Panc1 (cell line): Measurements from ENCODE around the gene ATCAY.

ENCODE experiments used
- POLR2AphosphoS5 ChIP-seq: IDR thresholded peaks from 2 replicates; pipeline ENCODE4 v1.6.1; 2012; ENCODE audit warnings: mild to moderate bottlenecking, low read depth, low read length, moderate library complexity
- SIN3A ChIP-seq: IDR thresholded peaks from 2 replicates; pipeline ENCODE4 v1.6.1; 2012; ENCODE audit warnings: low read depth, mild to moderate bottlenecking, low read length, moderate library complexity, borderline replicate concordance; ENCODE audit not compliant: insufficient read depth
- TCF7L2 ChIP-seq: IDR thresholded peaks from 2 replicates; pipeline ENCODE4 v1.6.1; 2011; ENCODE audit warnings: mild to moderate bottlenecking, low read depth, low read length, inconsistent platforms
- TF ChIP-seq, protein P1 (sequence below): fragments of 450-650 bp; IDR thresholded peaks from 2 replicates; pipeline ENCODE4 v1.5.1; 2017; ENCODE audit warnings: mild to moderate bottlenecking
- TF ChIP-seq, protein P2 (sequence below), 2 experiments: IDR thresholded peaks; 2 replicates each; pipeline ENCODE4 v1.6.1; 2011 to 2012; ENCODE audit warnings: low read depth in 2 of 2, control low read depth in 1 of 2, low read length in 1 of 2, mild to moderate bottlenecking in 1 of 2, moderate library complexity in 1 of 2; ENCODE audit not compliant: insufficient read depth in 1 of 2

DNA sequence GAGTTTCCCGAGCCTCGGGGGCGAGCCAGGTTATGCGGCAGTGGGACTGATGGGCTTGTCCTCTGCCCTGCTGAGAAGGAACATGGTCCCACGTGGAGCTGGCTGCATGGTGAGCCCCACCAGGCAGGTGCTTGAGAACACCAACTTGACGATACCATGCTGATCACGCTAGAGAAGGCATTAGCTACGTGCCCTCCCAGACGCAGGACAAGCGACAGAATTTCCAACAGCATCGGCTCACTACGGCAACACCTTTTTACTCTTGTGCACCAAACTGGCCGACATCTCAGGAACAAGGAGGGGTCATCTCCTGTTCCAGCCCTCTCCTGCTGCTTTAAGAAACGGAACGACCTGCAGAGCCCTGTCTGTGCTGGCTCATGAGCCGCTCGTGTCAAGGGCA, 20.0 kb upstream of the ATCAY start:
- TF ChIP-seq, protein P1, sequence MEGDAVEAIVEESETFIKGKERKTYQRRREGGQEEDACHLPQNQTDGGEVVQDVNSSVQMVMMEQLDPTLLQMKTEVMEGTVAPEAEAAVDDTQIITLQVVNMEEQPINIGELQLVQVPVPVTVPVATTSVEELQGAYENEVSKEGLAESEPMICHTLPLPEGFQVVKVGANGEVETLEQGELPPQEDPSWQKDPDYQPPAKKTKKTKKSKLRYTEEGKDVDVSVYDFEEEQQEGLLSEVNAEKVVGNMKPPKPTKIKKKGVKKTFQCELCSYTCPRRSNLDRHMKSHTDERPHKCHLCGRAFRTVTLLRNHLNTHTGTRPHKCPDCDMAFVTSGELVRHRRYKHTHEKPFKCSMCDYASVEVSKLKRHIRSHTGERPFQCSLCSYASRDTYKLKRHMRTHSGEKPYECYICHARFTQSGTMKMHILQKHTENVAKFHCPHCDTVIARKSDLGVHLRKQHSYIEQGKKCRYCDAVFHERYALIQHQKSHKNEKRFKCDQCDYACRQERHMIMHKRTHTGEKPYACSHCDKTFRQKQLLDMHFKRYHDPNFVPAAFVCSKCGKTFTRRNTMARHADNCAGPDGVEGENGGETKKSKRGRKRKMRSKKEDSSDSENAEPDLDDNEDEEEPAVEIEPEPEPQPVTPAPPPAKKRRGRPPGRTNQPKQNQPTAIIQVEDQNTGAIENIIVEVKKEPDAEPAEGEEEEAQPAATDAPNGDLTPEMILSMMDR = no peak
- TF ChIP-seq POLR2AphosphoS5 (no peak), TCF7L2 (no peak), SIN3A (no peak)
- TF ChIP-seq, protein P2, sequence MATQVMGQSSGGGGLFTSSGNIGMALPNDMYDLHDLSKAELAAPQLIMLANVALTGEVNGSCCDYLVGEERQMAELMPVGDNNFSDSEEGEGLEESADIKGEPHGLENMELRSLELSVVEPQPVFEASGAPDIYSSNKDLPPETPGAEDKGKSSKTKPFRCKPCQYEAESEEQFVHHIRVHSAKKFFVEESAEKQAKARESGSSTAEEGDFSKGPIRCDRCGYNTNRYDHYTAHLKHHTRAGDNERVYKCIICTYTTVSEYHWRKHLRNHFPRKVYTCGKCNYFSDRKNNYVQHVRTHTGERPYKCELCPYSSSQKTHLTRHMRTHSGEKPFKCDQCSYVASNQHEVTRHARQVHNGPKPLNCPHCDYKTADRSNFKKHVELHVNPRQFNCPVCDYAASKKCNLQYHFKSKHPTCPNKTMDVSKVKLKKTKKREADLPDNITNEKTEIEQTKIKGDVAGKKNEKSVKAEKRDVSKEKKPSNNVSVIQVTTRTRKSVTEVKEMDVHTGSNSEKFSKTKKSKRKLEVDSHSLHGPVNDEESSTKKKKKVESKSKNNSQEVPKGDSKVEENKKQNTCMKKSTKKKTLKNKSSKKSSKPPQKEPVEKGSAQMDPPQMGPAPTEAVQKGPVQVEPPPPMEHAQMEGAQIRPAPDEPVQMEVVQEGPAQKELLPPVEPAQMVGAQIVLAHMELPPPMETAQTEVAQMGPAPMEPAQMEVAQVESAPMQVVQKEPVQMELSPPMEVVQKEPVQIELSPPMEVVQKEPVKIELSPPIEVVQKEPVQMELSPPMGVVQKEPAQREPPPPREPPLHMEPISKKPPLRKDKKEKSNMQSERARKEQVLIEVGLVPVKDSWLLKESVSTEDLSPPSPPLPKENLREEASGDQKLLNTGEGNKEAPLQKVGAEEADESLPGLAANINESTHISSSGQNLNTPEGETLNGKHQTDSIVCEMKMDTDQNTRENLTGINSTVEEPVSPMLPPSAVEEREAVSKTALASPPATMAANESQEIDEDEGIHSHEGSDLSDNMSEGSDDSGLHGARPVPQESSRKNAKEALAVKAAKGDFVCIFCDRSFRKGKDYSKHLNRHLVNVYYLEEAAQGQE (IDR thresholded peaks at IDR 0.05; ENCODE audit: insufficient read depth in 1 of 2, low read depth in 2 of 2, low read length in 1 of 2) = no peak
